Smooth muscle cell (in vitro differentiated cells): ENCODE data around the gene BBOX1. TPM values are rescaled to one million over a fixed set of nuclear protein-coding genes. Genes with fewer than 3 reads are reported as not detected.

Experiments used
- DNase-seq: peaks from one replicate; lab custom pipeline; 2025; ENCODE audit not compliant: unreplicated experiment; lab: John Stamatoyannopoulos, UW
- H2AFZ ChIP-seq: fragments of 200-600 bp; sonication (generic); 2 replicates; pipeline ENCODE4 v1.6.0; 2016; ENCODE audit warnings: antibody characterized with exemption, low read depth, mild to moderate bottlenecking
- H3F3A ChIP-seq: fragments of 200-600 bp; sonication (generic); 2 replicates; pipeline ENCODE4 v1.6.0; 2017; ENCODE audit warnings: antibody characterized with exemption, low read depth
- H3K27ac ChIP-seq: fragments of 200-600 bp; sonication (generic); 2 replicates; pipeline ENCODE4 v1.5.1; 2016; ENCODE audit warnings: low read depth, mild to moderate bottlenecking
- H3K27me3 ChIP-seq: fragments of 200-600 bp; sonication (generic); 2 replicates; pipeline ENCODE4 v1.6.1; 2016; ENCODE audit warnings: low read depth, mild to moderate bottlenecking
- H3K36me3 ChIP-seq: fragments of 200-600 bp; sonication (generic); 2 replicates; pipeline ENCODE4 v1.5.1; 2016; ENCODE audit warnings: low read depth
- H3K4me1 ChIP-seq: fragments of 200-600 bp; sonication (generic); 2 replicates; pipeline ENCODE4 v1.5.1; 2016; ENCODE audit warnings: low read depth
- H3K4me2 ChIP-seq: fragments of 200-600 bp; sonication (generic); 2 replicates; pipeline ENCODE4 v1.6.0; 2016; ENCODE audit warnings: mild to moderate bottlenecking
- H3K4me3 ChIP-seq: fragments of 200-600 bp; sonication (generic); 2 replicates; pipeline ENCODE4 v1.5.1; 2016; ENCODE audit warnings: mild to moderate bottlenecking
- H3K79me2 ChIP-seq: fragments of 200-600 bp; sonication (generic); 2 replicates; pipeline ENCODE4 v1.6.0; 2016; ENCODE audit warnings: low read depth, mild to moderate bottlenecking
- H3K9ac ChIP-seq: fragments of 200-600 bp; sonication (generic); 2 replicates; pipeline ENCODE4 v1.6.0; 2016; ENCODE audit warnings: low read depth
- H3K9me3 ChIP-seq: fragments of 200-600 bp; sonication (generic); replicated peaks from 2 replicates; pipeline ENCODE4 v1.5.1; 2016; ENCODE audit warnings: low read depth
- H4K20me1 ChIP-seq: fragments of 200-600 bp; sonication (generic); 2 replicates; pipeline ENCODE4 v1.6.0; 2016; ENCODE audit warnings: low read depth
- CTCF ChIP-seq: fragments of 200-600 bp; sonication (generic); IDR thresholded peaks from 2 replicates; pipeline ENCODE4 v1.5.1; 2017; ENCODE audit warnings: borderline replicate concordance, mild to moderate bottlenecking, antibody characterized with exemption; ENCODE audit not compliant: insufficient read depth, poor library complexity, severe bottlenecking
- WGBS: methylation state at CpG from one replicate; pipeline ENCODE4 v1.1.7; 2016; ENCODE audit warnings: low lambda C conversion rate; 5-methylcytosine and 5-hydroxymethylcytosine counted together
- polyA plus RNA-seq: library from polyadenylated mRNA; unstranded; fragments of >200 nt; fragmentation: Nextera tagmentation; extraction: Ambion mirVana; gene quantifications from 2 replicates; pipeline ENCODE4 v1.2.1, GENCODE V29; 2016
- total RNA-seq: library from RNA; depleted of rRNA; stranded (reverse); fragments of >200 nt; gene quantifications from 2 replicates; pipeline ENCODE4 v1.2.3, GENCODE V29; 2014

Gene BBOX1
- total and polyA plus RNA-seq, 2 experiments from 2014 or later: 0.22 to 0.67 TPM

GRCh38 chr11:27141576-27141975 lies 101.0 kb downstream of the BBOX1 start:
- WGBS: 26% methylated on average over 1 of the region's 1 CpG
- Histone ChIP-seq H2AFZ (no peak overlapping the region), H4K20me1 (peaks cover 10% of the 10 kb centered on the region), H3K79me2 (peaks cover 3% of the 10 kb centered on the region), H3K4me2 (no peak overlapping the region), H3K27me3 (no peaks in the 10 kb centered on the region), H3K27ac (no peak overlapping the region), H3K9ac (no peak overlapping the region), H3F3A (no peaks in the 10 kb centered on the region), H3K4me1 (peaks cover 3% of the 10 kb centered on the region), H3K4me3 (no peak overlapping the region), H3K9me3 (peaks cover 6% of the 10 kb centered on the region), H3K36me3 (peaks cover 5% of the 10 kb centered on the region)
- TF ChIP-seq CTCF: no peak
- no peak for DNase-seq

- Histone ChIP-seq H3K4me1 (no peaks in the 10 kb centered on the region), H3K9me3 (no peaks in the 10 kb centered on the region), H2AFZ (no peak overlapping the region), H4K20me1 (no peaks in the 10 kb centered on the region), H3K4me2 (no peak overlapping the region), H3K4me3 (no peak overlapping the region), H3K27me3 (no peaks in the 10 kb centered on the region), H3K27ac (no peak overlapping the region), H3F3A (no peaks in the 10 kb centered on the region), H3K9ac (no peak overlapping the region), H3K79me2 (no peaks in the 10 kb centered on the region), H3K36me3 (no peaks in the 10 kb centered on the region)
- WGBS: 100% methylated on average over 1 of the region's 1 CpG
- DNase-seq: no peak
- TF ChIP-seq CTCF: no peak
Observed at GRCh38 chr11:27147916-27148315, 107.3 kb downstream of the BBOX1 start.

- no peaks in the 10 kb centered on the region for H3K27me3 ChIP-seq
- no peaks in the 10 kb centered on the region for H3K36me3 ChIP-seq
- no peak overlapping the region for H2AFZ ChIP-seq
- DNase-seq: no peak
- H3K9ac ChIP-seq: no peak overlapping the region
- H3K4me1 ChIP-seq: no peaks in the 10 kb centered on the region
- no peak overlapping the region for H3K4me2 ChIP-seq
- no peaks in the 10 kb centered on the region for H3F3A ChIP-seq
- no peak for TF ChIP-seq CTCF
- H4K20me1 ChIP-seq: no peaks in the 10 kb centered on the region
- H3K79me2 ChIP-seq: no peaks in the 10 kb centered on the region
- H3K9me3 ChIP-seq: no peaks in the 10 kb centered on the region
- no peak overlapping the region for H3K27ac ChIP-seq
- no peak overlapping the region for H3K4me3 ChIP-seq
Observed at GRCh38 chr11:27148506-27148905, 107.9 kb downstream of the BBOX1 start.

- no peak for TF ChIP-seq CTCF
- Histone ChIP-seq H3K79me2 (no peaks in the 10 kb centered on the region), H3K27ac (no peak overlapping the region), H3K27me3 (no peaks in the 10 kb centered on the region), H2AFZ (no peak overlapping the region), H4K20me1 (no peaks in the 10 kb centered on the region), H3K4me3 (no peak overlapping the region), H3K4me2 (no peak overlapping the region), H3K9me3 (no peaks in the 10 kb centered on the region), H3F3A (no peaks in the 10 kb centered on the region), H3K36me3 (no peaks in the 10 kb centered on the region), H3K9ac (no peak overlapping the region), H3K4me1 (no peaks in the 10 kb centered on the region)
- 84% methylated on average over 2 of the region's 2 CpGs for WGBS
- DNase-seq: no peak
Observed at GRCh38 chr11:27150098-27150497, 109.5 kb downstream of the BBOX1 start.
